ENCODE measurements around the gene MYBL2.

The MYBL2 gene

DNA sequence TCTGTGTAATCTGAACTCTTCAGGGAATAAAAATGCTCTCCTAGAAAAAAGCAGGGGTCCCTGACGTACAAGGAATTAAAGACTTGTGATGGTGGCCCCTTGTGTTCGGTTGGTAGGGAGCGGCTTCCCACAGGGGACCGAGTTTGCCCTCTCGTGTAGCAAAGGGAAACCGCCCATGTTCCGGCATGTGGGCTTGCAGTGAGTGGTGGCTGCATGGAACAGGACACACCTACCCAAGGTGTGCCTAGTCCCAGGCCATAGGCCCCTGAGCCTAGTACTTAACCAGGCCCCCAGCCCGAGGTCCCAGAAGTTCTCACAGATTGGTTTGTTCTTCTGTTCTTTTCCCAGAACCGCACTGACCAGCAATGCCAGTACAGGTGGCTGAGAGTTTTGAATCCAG is 15.5 kb downstream of the MYBL2 start:
- no peak for DNase-seq (ENCODE audit: low read depth in 2 of 2)

DNA sequence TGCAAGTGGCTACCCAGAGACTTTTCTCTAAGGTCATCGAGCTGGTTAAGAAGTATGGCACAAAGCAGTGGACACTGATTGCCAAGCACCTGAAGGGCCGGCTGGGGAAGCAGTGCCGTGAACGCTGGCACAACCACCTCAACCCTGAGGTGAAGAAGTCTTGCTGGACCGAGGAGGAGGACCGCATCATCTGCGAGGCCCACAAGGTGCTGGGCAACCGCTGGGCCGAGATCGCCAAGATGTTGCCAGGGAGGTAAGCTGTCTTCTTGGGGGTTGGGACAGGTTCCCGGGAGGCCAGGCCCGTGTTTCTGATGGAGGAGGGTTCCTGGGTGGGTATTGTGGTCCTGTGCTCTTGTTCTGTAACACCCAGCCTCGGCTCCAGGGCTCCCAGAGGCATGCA is 19.9 kb downstream of the MYBL2 start:
- no peak for DNase-seq (ENCODE audit: low read depth in 2 of 2)

DNA sequence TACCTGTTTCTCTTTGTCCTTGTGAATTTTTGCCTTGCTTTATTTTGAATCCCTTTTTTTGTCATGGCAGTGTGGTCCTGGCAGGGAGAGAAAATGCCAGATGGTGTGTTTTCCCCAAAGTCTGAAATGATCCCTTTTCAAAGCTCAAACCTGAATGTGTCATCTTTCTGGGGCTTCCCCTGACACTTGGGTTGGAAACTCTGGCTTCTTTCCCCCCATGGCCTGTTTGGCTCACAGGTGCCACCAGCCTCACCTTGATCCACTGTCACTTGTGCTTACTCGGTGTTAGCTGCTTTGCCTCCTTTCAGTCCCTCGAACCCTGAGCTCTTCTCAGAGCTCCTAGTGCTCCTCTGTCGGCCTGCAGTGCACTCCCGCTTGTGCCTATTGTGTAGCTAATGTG is 22.3 kb downstream of the MYBL2 start:
- no peak for DNase-seq (ENCODE audit: low read depth in 2 of 2)

DNA sequence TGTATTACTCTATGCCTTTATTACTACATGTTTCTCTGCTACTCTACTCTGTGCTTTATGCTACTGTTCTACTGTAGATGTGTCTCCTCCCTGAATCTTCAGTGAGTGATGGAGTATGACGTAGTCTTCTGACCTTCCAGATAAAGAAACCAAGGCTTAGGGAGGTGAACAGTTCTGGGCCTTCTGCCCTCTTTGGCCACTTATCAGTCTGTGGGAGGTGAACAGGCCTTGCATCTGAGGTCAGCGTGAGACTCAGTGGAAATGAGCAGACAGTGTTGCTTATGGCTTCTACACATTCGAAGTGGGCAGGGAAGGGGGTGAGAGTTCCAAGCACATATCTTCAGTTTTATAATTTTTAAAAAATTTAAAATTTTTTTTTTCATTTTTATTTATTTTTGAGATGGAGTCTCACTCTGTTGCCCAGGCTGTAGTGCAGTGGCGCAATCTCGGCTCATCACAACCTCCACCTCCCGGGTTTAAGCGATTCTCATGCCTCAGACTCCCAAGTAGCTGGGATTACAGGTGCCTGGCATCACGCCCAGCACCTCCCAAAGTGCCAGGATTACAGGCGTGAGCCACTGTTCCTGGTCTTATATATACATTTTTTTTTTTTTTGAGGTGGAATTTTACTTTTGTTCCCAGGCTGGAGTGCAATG is 24.2 kb downstream of the MYBL2 start:
- no peak for DNase-seq (ENCODE audit: low read depth in 2 of 2)

DNA sequence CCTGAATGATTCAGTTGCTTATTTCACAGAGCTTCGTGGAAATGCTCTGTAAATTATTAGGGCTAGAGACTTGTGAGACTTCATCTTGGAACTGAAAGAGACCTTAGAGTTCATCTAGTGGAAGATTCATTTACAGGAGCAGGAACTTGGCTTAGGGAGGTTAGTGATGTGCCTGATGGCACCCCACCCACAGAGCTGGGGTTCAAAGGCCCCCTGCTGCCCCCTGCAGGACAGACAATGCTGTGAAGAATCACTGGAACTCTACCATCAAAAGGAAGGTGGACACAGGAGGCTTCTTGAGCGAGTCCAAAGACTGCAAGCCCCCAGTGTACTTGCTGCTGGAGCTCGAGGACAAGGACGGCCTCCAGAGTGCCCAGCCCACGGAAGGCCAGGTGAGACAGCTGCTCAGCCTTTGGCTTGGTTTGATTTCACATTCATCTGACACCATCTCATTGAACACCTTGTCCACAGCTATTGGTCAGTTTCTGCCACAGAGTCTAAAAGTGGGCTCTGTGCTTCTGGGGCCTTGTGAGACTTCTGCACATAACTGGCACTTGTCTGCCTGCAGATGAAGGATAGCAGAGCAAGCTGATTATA is 25.1 kb downstream of the MYBL2 start:
- DNase-seq (ENCODE audit: low read depth in 2 of 2): peak; percentile 26 to 56

DNA sequence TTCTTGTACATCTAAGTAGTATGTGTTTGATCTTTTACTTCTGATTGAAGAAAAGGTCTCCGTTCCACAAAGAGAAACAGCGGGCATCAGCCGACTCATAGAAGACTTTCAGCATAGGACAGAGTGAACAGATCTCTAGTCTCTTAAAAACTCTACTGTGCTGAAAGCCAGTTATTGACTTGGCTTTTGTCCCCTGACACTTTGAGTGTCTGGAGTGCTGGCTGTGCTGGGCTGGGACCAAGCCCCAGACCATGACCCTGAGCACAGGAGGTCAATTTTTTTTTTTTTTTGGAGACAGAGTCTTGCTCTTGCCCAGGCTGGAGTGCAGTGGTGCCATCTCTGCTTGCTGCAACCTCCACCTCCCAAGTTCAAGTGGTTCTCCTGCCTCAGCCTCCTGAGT is 27.8 kb downstream of the MYBL2 start:
- DNase-seq (ENCODE audit: low read depth in 2 of 2): no peak

DNA sequence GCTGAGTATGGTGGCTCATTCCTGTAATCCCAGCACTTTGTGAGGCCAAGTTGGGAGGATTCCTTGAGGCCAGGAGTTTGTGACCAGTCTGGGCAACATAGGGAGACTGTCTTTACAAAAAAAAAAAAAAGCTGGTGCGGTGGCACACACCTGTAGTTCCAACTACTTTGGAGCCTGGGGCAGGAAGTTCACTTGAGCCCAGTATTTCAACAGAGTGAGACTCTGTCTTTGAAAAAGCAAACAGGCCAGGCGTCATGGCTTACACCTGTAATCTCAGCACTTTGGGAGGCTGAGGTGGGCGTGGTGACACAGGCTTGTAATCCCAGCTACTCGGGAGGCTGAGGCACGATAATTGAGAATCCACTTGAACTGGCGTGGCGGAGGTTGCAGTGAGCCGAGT is 28.7 kb downstream of the MYBL2 start:
- no peak for DNase-seq (ENCODE audit: low read depth in 2 of 2)

DNA sequence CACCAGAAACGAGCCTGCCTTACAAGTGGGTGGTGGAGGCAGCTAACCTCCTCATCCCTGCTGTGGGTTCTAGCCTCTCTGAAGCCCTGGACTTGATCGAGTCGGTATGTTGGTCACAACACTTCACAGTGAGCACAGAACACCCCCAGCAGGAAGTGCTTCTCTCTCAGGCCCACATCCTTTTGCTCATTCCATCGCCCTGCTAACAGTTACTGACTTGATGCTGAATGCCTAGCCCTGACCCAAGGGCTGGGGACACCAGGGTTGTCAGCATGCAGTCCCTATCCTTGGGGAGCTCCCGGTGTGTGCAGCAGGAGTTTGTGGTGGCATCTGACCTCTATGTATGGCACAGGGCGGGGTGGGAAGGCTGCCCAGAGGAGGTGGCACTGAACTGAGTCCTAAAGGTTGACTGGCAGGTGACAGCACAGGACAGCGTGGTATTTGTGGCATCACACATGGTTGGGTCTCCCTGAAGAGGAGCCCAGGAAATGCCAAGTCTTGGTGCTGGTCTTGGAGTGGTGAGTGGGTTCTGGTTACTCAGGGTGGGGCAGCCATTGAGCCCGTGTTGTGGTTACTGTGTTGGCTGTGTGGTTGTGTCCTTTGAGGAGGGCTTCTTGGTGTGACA is 33.1 kb downstream of the MYBL2 start:
- no peak for DNase-seq (ENCODE audit: low read depth in 2 of 2)

DNA sequence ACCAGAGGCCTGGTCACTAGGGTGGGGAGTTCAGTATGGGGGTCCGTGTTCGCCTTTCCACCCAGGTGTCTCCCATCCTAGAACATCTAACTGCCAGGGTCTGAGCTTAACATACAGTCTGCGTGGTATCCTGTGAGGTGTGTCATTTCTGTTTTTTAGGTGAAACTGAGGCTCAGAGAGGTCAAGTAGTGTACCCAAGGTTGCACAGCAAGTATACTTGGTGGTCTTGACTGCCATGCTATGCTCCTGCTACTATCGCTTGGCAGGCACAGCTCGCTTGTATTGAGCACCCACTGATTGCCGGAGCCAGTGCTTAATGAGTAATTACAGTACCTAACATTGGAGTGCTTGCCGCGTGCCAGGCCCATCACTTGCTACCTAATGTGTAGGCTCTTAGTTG is 33.7 kb downstream of the MYBL2 start:
- no peak for DNase-seq (ENCODE audit: low read depth in 2 of 2)

DNA sequence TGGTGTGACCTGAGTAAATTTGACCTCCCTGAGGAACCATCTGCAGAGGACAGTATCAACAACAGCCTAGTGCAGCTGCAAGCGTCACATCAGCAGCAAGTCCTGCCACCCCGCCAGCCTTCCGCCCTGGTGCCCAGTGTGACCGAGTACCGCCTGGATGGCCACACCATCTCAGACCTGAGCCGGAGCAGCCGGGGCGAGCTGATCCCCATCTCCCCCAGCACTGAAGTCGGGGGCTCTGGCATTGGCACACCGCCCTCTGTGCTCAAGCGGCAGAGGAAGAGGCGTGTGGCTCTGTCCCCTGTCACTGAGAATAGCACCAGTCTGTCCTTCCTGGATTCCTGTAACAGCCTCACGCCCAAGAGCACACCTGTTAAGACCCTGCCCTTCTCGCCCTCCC is 35.6 kb downstream of the MYBL2 start:
- DNase-seq (ENCODE audit: low read depth in 2 of 2): no peak

DNA sequence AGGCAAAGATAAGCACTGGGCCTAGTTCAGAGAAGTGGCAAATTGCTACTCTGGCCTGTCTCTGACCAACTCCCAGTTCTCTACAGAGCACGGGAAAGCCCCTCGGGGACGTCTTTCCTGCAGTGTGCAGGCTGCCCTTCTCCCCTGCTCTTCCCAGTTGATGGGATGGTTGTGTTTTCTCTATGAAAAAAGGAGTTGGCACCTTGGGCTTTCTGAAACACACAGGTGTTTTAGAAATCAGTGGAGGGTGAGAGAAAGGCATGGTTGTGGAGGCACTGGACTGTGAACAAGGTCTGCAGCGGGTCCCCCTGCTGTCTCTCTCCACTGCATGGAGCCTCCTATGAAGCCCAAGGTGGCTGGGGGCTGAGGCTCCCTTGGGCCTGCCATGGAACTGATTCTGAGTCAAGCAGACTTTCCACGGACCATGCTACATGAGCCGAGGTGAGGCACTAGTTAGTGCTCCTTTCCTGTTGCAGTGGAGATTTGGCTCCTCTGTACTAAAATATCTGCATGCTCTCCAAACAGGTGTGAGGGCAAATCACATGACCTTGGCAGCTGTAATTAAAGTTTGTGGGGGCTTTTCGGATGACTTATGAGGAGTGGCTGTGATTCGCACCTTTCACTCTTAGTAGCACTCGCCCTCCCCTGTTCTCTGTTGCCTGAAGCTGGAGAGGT is 43.6 kb downstream of the MYBL2 start:
- DNase-seq (ENCODE audit: low read depth in 2 of 2): no peak

DNA sequence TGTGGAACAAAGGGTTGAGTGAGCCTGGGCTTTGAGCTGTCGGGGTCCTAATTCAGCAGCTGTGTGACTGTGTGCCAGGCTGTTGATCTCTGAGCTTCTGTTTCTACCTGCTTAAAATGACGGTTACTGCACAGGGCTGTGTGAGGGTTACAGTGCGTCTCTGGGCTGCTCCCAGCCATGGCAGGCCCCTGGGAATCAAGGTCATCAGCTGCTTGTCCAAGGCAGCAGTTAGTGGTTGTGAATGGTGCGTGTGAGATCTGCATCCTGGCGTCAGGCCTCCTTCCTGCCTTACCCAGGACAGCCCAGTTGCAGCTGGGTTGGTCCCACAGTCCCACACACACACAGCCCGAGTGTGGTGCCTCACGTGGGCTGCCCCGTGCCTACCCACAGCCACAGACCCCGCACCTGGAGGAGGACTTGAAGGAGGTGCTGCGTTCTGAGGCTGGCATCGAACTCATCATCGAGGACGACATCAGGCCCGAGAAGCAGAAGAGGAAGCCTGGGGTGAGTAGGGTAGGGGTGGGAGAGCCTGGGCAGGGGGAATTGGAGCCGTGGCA is 44.3 kb downstream of the MYBL2 start:
- no peak for DNase-seq (ENCODE audit: low read depth in 2 of 2)

DNA sequence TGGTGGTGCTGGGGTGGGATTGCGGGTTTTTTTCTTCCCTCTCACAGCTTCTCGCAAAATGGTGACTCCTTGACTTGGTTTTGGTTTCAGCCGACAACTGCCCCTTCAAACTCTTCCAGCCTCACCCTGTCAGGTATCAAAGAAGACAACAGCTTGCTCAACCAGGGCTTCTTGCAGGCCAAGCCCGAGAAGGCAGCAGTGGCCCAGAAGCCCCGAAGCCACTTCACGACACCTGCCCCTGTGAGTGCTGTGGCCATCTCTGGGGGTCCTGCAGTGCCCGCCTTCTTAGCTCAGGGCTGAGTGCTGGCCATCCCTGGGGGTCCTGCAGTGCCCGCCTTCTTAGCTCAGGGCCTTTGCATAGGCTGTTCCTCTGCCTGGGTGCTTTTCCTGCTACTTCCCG is 48.1 kb downstream of the MYBL2 start:
- no peak for DNase-seq (ENCODE audit: low read depth in 2 of 2)

DNA sequence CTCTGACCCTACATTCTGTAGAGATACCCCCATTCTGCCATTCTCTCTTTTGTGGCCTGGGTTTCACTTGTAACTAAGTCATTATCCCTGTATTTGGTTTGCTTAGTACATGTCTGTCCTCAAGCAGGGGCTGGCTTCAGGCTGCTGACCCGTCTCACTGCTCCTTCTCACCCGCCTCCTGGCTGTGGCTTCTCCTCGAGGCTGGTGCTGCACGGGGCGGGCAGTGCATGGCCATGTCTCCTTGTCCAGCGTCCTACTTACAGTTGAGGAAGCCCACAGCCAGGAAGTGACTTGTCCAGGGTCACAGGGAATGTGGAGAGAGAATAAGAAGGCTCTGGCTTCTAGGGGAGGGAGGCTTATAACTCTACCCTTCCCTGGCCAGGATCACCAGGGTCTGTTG is 48.6 kb downstream of the MYBL2 start:
- DNase-seq (ENCODE audit: low read depth in 2 of 2): no peak

DNA sequence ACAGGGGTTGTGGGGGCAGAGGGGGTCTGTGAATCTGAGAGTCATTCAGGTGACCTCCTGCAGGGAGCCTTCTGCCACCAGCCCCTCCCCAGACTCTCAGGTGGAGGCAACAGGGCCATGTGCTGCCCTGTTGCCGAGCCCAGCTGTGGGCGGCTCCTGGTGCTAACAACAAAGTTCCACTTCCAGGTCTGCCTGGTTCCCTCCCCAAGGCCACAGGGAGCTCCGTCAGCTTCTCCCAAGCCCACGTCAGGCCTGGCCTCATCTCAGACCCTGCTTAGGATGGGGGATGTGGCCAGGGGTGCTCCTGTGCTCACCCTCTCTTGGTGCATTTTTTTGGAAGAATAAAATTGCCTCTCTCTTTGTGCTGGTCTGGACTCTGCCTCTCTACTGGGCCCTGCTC is 49.2 kb downstream of the MYBL2 start:
- DNase-seq (ENCODE audit: low read depth in 2 of 2): no peak

DNA sequence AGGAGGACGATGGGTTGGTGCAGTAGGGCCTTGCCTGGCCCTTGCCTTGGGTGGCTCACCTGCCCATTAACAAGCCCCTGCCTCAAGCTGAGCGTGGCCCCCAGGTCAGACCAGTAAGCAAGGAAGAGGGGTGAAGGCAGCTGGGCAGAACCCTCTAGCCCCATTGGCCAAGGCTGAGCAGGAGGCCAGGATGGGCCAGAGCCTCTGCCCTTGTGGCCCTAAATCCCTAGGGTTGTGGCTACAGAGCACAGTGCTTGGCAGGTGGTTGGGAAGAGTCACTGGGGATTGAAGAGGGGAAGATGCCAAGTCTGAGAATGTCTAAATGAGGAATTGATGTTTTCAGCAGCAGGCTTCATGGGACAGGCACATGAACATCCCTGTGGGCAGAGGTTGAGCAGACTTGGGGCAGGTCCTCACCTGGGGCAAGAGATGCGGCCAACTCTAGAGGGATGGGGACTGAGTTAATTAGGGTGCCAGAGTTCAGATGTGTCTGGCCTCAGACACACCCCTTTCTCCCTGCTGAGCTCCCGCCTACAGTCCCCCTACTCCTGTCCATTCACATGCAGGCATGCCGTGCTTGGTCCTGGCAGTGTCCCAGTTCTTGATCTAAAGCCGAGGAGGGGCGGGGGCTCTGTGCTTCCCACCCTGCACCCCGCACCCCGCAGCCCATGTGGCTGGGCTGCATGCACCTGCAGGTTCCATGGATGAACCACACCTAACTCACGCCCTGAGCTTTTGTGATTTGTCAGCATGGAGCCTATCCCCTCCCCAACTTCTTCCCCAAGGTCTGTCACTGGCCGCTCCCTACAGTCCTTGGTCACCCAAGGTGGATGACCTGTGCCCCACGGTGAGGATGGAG is 50.1 kb downstream of the MYBL2 start:
- DNase-seq (ENCODE audit: low read depth in 2 of 2): no peak

DNA sequence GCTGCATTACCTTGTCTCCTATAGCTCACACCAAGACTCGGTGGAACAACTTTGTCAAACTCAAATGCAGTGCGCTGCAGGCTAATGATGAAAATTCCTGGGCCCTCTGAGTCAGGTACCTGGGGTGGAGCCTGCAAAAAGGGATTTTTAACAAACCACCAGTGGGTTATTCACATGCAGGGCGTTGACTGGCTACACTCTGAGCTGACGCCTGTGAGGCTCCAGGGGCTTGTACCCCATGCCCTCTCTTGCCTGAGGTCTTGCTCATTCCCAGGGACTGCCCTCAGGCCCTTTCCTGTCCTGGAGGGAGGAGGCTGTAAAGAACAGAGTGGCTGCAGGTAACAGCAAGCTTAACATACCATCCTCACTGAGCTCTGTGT is 50.7 kb downstream of the MYBL2 start:
- DNase-seq (ENCODE audit: low read depth in 2 of 2): no peak

DNA sequence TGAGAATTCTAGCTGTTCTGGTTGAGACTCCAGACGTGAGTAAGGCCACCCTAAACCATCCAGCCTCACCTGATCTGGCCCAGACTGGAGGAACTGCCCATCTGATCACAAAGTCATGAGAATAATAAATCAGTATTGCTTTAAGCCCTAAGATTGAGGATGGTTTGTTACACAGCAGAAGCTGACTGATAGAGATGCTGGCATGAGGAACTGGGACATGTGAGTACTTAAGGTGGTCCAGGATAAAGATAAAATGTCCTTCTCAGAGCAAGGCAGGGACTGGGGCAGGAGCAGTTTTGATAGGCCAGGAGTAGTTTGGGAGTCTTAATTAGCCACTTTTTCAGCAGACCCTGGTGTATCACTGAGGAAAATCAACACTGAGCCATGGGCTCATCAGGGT is 53.1 kb downstream of the MYBL2 start:
- no peak for DNase-seq (ENCODE audit: low read depth in 2 of 2)

DNA sequence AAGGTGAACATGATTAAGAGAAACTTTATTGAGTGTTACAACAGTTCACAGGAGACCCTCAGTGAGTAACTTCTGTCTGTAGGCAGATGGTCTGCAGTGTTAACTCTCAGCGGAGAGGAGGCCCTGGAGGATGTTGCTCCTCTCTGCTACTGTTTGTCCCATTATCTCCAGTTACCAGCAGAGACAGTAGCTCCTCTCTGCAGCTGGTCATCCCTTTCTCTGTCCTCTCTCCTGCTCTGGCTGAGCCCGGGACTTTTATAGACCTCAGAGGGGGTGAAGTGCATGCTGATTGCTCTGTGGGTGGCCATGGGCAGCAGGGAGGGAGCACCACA is 54.1 kb downstream of the MYBL2 start:
- no peak for DNase-seq (ENCODE audit: low read depth in 2 of 2)

DNA sequence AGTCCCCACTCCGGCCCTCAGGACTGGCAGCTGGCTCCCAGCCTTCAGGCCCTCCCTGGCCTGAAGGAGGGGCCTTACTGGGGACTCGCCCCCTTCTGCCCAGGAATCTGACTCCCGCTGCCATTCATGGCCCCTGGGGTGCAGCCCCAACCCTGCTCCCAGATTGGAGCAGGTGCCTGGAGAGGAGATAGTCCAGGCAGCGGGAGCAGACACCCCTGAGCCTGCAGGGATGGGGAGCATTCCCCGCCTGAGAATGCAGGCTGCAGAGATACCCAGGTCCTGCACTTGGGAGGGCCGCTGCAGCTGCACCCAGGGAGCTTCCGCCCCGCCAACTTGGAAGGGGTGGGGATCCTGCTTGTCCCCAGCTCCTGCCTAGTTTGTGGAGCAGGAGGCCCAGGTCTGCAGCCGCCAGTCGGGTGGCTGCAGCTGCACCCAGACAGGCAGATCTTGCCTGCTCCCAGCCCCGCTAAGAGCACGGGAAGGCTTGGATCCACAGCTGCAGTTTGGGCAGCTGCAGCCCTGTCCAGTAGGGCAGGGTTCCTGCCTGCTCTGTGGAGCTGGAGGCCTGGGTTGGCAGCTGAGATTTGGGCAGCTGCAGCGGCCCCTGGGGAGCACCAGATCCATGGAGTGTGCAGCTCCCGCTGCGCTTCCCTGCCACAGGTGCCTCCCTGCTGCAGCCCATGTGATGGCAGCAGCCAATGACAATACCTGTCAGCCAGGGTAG is 54.7 kb downstream of the MYBL2 start:
- no peak for DNase-seq (ENCODE audit: low read depth in 2 of 2)

DNA sequence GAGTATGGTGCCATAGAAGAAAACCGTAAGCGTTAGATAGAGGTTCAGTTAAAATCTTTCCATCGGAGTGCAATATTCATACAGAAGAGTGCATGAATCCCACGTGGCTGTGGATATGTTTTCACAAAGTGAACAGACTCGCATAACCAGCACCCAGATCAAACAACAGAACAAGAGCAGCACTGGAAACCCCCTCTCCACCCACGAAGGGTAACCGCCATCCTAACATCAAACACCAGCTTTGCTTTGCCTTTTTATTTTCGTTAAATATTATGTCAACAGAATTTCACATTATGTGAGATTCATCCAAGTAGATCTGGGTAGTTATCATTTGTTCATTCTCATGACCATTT is 55.2 kb downstream of the MYBL2 start:
- peak; percentile 16 to 28 for DNase-seq (ENCODE audit: low read depth in 2 of 2)

All from stimulated activated CD4-positive, alpha-beta T cell treated with anti-CD3 and anti-CD28 coated beads, Interleukin-12 subunit alpha, Interleukin-12 subunit beta, amount 100 ng/mL, for 24 hours (primary cell).